HG02588 (cell line): ENCODE results near the gene TRIM24.

Experiments used
- ATAC-seq: cut with Tn5 transposase; IDR thresholded peaks from one replicate; pipeline ENCODE4 v1.9.1; 2021; ENCODE audit warnings: mild to moderate bottlenecking, moderate library complexity; ENCODE audit not compliant: unreplicated experiment

Gene TRIM24

DNA sequence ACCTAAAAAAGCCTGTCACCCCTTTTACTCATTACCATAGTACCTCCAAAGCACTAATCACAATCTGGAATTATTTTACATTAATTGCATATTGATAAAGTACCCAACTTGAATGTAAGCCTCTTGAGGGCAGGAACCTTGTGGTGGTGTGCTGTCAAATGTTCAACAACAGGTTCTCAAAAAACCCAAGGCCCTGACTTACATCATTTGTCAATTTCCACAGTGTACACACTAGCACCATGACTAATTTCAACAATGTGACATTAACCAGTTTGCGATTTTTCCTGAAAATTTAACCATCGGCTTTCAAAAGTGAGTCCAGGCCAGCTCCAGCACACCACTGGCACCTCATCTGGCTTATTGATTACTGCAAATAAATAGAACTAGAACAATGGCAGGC, 153.6 kb downstream of the TRIM24 start:
- ATAC-seq, result no peak

GRCh38 chr7:138616085-138616484, 156.0 kb downstream of the TRIM24 start:
- no peak for ATAC-seq

GRCh38 chr7:138618506-138618905, 158.4 kb downstream of the TRIM24 start:
- ATAC-seq, result no peak

DNA sequence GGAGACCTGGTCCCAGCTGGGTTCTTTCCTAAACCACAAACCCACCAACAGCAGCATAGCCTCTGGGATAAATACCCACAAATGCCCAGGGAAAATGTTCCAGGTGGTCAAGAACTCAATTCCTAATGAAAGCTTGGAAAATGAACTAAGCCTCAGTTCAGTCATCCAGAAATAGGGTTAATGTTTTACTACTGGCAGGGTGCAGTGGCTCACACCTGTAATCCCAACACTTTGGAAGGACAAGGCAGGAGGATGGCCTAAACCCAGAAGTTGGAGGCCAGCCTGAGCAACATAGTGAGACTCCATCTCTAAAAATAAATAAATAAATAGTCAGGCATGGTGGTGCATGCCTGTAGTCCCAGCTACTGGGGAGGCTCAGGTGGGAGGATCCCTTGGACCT, 158.9 kb downstream of the TRIM24 start:
- no peak for ATAC-seq

DNA sequence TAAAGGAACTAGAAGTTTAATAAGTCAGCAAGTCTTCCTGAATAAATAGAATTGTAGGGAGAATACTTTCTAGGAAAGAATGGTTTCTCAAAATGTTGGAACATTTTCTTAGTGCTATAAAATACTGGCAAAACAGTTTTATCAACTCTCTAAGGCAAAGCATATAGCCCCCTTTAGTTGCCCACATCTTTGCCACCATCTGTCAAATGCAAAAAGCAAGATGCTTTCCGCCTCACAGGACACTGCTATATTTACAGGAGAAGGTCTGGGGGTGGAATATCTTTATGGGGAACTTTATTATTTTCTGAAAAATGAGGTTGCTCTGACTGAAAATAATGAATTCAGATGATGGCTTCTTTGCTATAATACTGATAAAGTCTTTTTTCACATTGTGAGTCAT, 162.8 kb downstream of the TRIM24 start:
- ATAC-seq, result no peak

DNA sequence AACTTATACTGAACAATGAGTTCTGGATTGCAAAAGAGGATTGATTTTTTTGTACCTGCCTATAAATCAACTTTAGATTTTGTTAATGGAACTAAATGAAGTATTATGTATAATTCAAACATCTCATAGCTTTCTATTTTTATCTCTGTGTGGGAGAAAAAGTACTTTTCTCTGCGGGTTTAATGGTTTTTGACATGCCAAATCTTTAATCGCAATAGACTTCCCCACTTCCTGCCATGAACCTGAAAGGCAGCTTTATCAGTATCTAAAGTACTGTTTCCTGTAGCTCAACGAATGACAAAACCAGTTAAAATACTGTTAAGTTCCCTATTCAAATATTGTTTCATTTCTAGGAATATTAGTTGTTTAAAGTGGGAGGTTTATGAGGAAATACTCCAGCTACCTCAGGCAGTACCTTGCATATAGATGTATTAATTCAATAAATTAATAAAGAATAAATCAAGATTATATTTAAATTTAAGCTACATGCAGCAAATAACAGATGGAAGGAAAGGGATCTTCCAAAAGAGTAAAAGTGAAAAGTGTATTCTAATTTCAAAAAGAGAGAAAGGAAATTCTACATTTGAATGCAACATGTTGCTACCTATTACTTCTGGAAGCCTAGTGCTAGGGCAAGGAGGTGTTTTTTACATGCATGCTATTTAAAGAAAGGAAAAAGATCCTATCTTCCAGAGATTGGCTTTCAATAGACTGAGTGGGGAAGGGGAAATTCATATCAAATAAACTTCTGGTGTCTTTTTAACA, 165.2 kb downstream of the TRIM24 start:
- no peak for ATAC-seq

DNA sequence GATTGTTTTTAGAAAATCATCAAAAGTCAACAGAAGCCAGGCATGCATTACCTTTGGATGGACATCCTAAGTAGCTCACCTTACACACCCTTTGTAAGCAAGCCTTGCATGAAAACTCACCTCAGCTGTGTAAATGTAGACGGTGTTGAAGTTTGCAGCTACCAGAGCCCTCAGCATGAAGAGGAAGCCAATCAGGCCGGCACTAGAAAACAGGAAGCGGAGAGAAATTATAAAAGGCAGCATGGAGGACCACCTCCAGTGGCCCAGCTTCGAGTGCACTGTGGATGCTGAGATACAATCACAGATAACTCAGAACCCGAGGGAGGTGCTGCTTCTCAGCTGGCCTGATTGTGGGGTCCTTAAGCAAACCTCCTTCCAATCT, 165.8 kb downstream of the TRIM24 start:
- no peak for ATAC-seq

- no peak for ATAC-seq
These were observed 166.8 kb downstream of the TRIM24 start for GRCh38 chr7:138626846-138627245.

GRCh38 chr7:138627361-138627760, 167.3 kb downstream of the TRIM24 start:
- no peak for ATAC-seq

- no peak for ATAC-seq
These were observed 170.1 kb downstream of the TRIM24 start for GRCh38 chr7:138630059-138630610.

GRCh38 chr7:138632384-138632783, 172.3 kb downstream of the TRIM24 start:
- ATAC-seq, result no peak

- ATAC-seq, result no peak
These were observed 173.0 kb downstream of the TRIM24 start for GRCh38 chr7:138632826-138633602.
